Anterior cingulate cortex (tissue), 58 donors: ENCODE results near the gene CAPN8.

Experiments used
- DNase-seq, 58 donors: peaks; one replicate each; lab custom pipeline; 2025; lab: John Stamatoyannopoulos, UW

CAPN8 gene

GRCh38 chr1:223665592-223666312 is at the start of gene CAPN8:
Gene CAPN8, minus strand, starts transcription at chr1:223665701. Its CDS starts 55 bp downstream, at chr1:223665646.
- no peak for DNase-seq

- DNase-seq = no peak
These were observed 49.5 kb upstream of the CAPN8 start for GRCh38 chr1:223714849-223715603.

GRCh38 chr1:223714421-223714724 is 48.9 kb upstream of the CAPN8 start:
- no peak for DNase-seq

GRCh38 chr1:223713546-223714420 is 48.3 kb upstream of the CAPN8 start:
- no peak for DNase-seq

- peak in 14 of 58 donors; percentile 36 to 68 (median 51) for DNase-seq
These were observed 47.5 kb upstream of the CAPN8 start for GRCh38 chr1:223712850-223713474.

GRCh38 chr1:223712194-223712849 is 46.8 kb upstream of the CAPN8 start, which contains the start of gene CAPN2:
Gene CAPN2, plus strand, starts transcription at chr1:223712539. Its CDS starts 102 bp downstream, at chr1:223712641.
- DNase-seq = peak in 51 of 58 donors; percentile 16 to 80 (median 63)

- DNase-seq = no peak
These were observed 46.3 kb upstream of the CAPN8 start for GRCh38 chr1:223711747-223712193.

GRCh38 chr1:223711173-223711572 is 45.7 kb upstream of the CAPN8 start:
- DNase-seq = peak in 17 of 58 donors; percentile 7 to 67 (median 24)

GRCh38 chr1:223710179-223711133 is 45.0 kb upstream of the CAPN8 start:
- DNase-seq = no peak

GRCh38 chr1:223709598-223709997 is 44.1 kb upstream of the CAPN8 start:
- no peak for DNase-seq

GRCh38 chr1:223708651-223709268 is 43.3 kb upstream of the CAPN8 start:
- no peak for DNase-seq

- no peak for DNase-seq
These were observed 42.5 kb upstream of the CAPN8 start for GRCh38 chr1:223708001-223708359.

GRCh38 chr1:223707256-223708000 is 41.9 kb upstream of the CAPN8 start:
- DNase-seq = peak in 4 of 58 donors; percentile 17 to 29 (median 24)

- peak in 6 of 58 donors; percentile 8 to 36 (median 10) for DNase-seq
These were observed 40.8 kb upstream of the CAPN8 start for GRCh38 chr1:223706077-223706973.

- no peak for DNase-seq
These were observed 39.7 kb upstream of the CAPN8 start for GRCh38 chr1:223704921-223705878.
